HepG2 (cell line): ENCODE data around the gene UCKL1. TPM values are rescaled to one million over a fixed set of nuclear protein-coding genes. Genes with fewer than 3 reads are reported as not detected.

Experiments
- AKAP8 ChIP-seq: sonication (generic); formaldehyde crosslinking; IDR thresholded peaks from 2 replicates; pipeline ENCODE4 v1.5.1; 2020; ENCODE audit warnings: mild to moderate bottlenecking, missing genetic modification reagents
- CBX1 ChIP-seq: IDR thresholded peaks from one replicate; pipeline ENCODE4 v1.6.1; 2016; ENCODE audit warnings: antibody characterized with exemption, low read depth
- DPF2 ChIP-seq: sonication (generic); formaldehyde crosslinking; IDR thresholded peaks from 2 replicates; pipeline ENCODE4 v1.4.0; 2020; ENCODE audit warnings: mild to moderate bottlenecking, low read depth, missing genetic modification reagents, borderline replicate concordance
- FOXC1 ChIP-seq: sonication (generic); formaldehyde crosslinking; IDR thresholded peaks from 2 replicates; pipeline ENCODE4 v1.8.0; 2022; ENCODE audit warnings: mild to moderate bottlenecking, missing genetic modification reagents, borderline replicate concordance
- FOXK2 ChIP-seq: fragments of 450-650 bp; IDR thresholded peaks from 2 replicates; pipeline ENCODE4 v1.6.1; 2016
- FOXM1 ChIP-seq: sonication (generic); formaldehyde crosslinking; IDR thresholded peaks from 2 replicates; pipeline ENCODE4 v1.5.0; 2020; ENCODE audit warnings: missing genetic modification reagents
- GATAD2A ChIP-seq: IDR thresholded peaks from 2 replicates; pipeline ENCODE4 v1.6.1; 2016
- HES4 ChIP-seq: sonication (generic); formaldehyde crosslinking; IDR thresholded peaks from 2 replicates; pipeline ENCODE4 v1.9.0; 2021; ENCODE audit warnings: mild to moderate bottlenecking, missing genetic modification reagents, borderline replicate concordance
- HNRNPL ChIP-seq: fragments of 200-400 bp; formaldehyde crosslinking; IDR thresholded peaks from 2 replicates; pipeline ENCODE4 v1.6.1; 2017; ENCODE audit warnings: mild to moderate bottlenecking, low read depth, low read length
- NCOA1 ChIP-seq: sonication (generic); formaldehyde crosslinking; IDR thresholded peaks from 2 replicates; pipeline ENCODE4 v1.9.0; 2021; ENCODE audit warnings: missing genetic modification reagents
- NFKB2 ChIP-seq: sonication (generic); formaldehyde crosslinking; IDR thresholded peaks from 2 replicates; pipeline ENCODE4 v1.4.0; 2020; ENCODE audit warnings: missing genetic modification reagents, borderline replicate concordance
- NPAS2 ChIP-seq: sonication (generic); formaldehyde crosslinking; IDR thresholded peaks from 2 replicates; pipeline ENCODE4 v1.8.0; 2022; ENCODE audit warnings: mild to moderate bottlenecking, missing genetic modification reagents, borderline replicate concordance
- NR2F2 ChIP-seq: IDR thresholded peaks from 2 replicates; pipeline ENCODE4 v1.6.1; 2012; ENCODE audit warnings: low read depth, inconsistent platforms, borderline replicate concordance
- PAWR ChIP-seq: sonication (generic); formaldehyde crosslinking; IDR thresholded peaks from 2 replicates; pipeline ENCODE4 v1.4.0; 2020; ENCODE audit warnings: missing genetic modification reagents, mild to moderate bottlenecking, borderline replicate concordance
- RXRA ChIP-seq: sonication (generic); formaldehyde crosslinking; IDR thresholded peaks from 2 replicates; pipeline ENCODE4 v1.5.1; 2020; ENCODE audit warnings: missing genetic modification reagents
- SIN3A ChIP-seq: IDR thresholded peaks from 2 replicates; pipeline ENCODE4 v1.6.1; 2011; ENCODE audit warnings: low read depth, mild to moderate bottlenecking, control low read depth, low read length, borderline replicate concordance
- SMYD3 ChIP-seq: sonication (generic); formaldehyde crosslinking; IDR thresholded peaks from 2 replicates; pipeline ENCODE4 v1.8.1; 2023; ENCODE audit warnings: mild to moderate bottlenecking, missing genetic modification reagents
- TMF1 ChIP-seq: sonication (generic); formaldehyde crosslinking; IDR thresholded peaks from 2 replicates; pipeline ENCODE4 v1.8.1; 2022; ENCODE audit warnings: low read depth, missing genetic modification reagents
- ZKSCAN5 ChIP-seq: sonication (generic); formaldehyde crosslinking; IDR thresholded peaks from 2 replicates; pipeline ENCODE4 v1.5.1; 2020; ENCODE audit warnings: mild to moderate bottlenecking, missing genetic modification reagents
- ZNF317 ChIP-seq: sonication (generic); formaldehyde crosslinking; IDR thresholded peaks from 2 replicates; pipeline ENCODE4 v1.5.0; 2020; ENCODE audit warnings: mild to moderate bottlenecking, missing genetic modification reagents
- ZNF713 ChIP-seq: sonication (generic); formaldehyde crosslinking; IDR thresholded peaks from 2 replicates; pipeline ENCODE4 v1.4.0; 2020; ENCODE audit warnings: mild to moderate bottlenecking, missing genetic modification reagents
- ZNF75D ChIP-seq: sonication (generic); formaldehyde crosslinking; IDR thresholded peaks from 2 replicates; pipeline ENCODE4 v1.8.1; 2023; ENCODE audit warnings: missing genetic modification reagents, mild to moderate bottlenecking, borderline replicate concordance
- polyA plus RNA-seq, 8 experiments: library from polyadenylated mRNA; depleted of rRNA in 3 of 8; stranded (reverse) in 7 of 8; unstranded in 1 of 8; fragments of >200 nt; fragmentation: Illumina TruSeq in 4 of 8; extraction: Trizol in 4 of 8; gene quantifications; 2 replicates each; pipeline versions ENCODE4 v1.2.1 to v1.2.3, GENCODE V29; 2011 to 2016; ENCODE audit warnings: low read depth in 4 of 8, missing spikeins in 1 of 8, mixed read lengths in 1 of 8; ENCODE audit not compliant: insufficient read depth in 1 of 8
- total RNA-seq, 5 experiments: library from RNA; depleted of rRNA; stranded (reverse); fragments of >200 nt; fragmentation: Illumina TruSeq; extraction: Trizol; gene quantifications; 2 replicates each; pipeline ENCODE4 v1.2.3, GENCODE V29; 2016; ENCODE audit warnings: low read depth in 1 of 5
- TF ChIP-seq, protein P1 (sequence below): sonication (generic); formaldehyde crosslinking; IDR thresholded peaks from 2 replicates; pipeline ENCODE4 v1.8.1; 2022; ENCODE audit warnings: mild to moderate bottlenecking, missing genetic modification reagents
- TF ChIP-seq, protein P2 (sequence below): sonication (generic); formaldehyde crosslinking; IDR thresholded peaks from 2 replicates; pipeline ENCODE4 v1.9.0; 2022; ENCODE audit warnings: missing genetic modification reagents, mild to moderate bottlenecking, borderline replicate concordance
- TF ChIP-seq, protein P3 (sequence below): IDR thresholded peaks from 2 replicates; pipeline ENCODE4 v1.6.1; 2016; ENCODE audit warnings: mild to moderate bottlenecking, missing biosample characterization, missing genetic modification reagents
- TF ChIP-seq, protein P4 (sequence below): sonication (generic); formaldehyde crosslinking; IDR thresholded peaks from 2 replicates; pipeline ENCODE4 v1.5.0; 2020; ENCODE audit warnings: mild to moderate bottlenecking, missing genetic modification reagents

The UCKL1 gene
- total and polyA plus RNA-seq, 2 of the 13 experiments (the other 11 are each of a cell fraction or from before 2014, with no cell fraction given): 50.2 to 126 TPM

DNA sequence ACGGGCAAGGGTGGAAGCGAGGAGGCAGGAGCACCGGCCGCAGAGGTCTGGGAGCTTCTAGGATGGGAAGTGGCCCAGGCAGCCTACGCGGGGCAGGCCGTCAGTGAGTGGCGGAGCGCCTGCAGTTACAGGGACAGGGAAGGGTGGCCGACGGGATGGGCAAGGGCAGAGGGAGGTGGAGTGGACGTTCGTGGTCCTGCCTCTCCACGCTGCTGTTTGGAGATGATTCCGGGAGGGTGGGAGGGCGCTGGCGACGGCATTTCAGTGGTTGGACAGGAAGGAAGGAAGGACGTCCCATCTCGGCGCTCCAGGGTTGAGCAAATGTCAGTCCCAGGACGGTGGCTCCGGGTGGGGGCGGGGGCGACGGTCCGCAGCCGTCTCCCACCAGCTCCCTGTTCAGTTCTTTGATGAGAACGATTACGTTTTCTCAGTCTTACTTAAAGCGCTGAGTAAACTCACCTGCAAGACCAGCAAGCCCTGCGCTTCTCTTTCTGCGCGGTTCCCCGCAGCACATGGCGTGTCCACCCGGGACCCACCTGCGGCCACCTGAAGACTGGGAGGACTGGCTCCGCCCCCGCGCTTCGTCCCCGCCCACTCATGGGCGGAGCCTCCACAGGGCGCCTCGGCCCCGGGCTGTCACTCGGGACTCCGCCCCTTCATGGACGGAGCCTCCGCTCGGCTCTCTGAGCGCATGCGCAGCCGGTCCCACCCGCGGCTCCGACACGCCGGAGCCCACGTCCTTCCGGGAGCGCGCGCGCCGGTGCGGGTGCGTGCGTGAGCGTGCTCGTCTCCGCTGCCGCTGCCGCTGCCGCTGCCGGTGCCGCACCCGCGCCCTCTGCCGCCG, 61.6 kb downstream of the UCKL1 start, which contains the start of gene DNAJC5 (continued):
- peak; percentile 69 for TF ChIP-seq HES4 (CRISPR knock-in tag)
- TF ChIP-seq, protein P1, sequence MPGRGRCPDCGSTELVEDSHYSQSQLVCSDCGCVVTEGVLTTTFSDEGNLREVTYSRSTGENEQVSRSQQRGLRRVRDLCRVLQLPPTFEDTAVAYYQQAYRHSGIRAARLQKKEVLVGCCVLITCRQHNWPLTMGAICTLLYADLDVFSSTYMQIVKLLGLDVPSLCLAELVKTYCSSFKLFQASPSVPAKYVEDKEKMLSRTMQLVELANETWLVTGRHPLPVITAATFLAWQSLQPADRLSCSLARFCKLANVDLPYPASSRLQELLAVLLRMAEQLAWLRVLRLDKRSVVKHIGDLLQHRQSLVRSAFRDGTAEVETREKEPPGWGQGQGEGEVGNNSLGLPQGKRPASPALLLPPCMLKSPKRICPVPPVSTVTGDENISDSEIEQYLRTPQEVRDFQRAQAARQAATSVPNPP (CRISPR knock-in tag): peak; percentile 73; the same call in 1 of the 2 replicates
- TF ChIP-seq FOXK2: no peak
- TF ChIP-seq HNRNPL: no peak
- TF ChIP-seq SIN3A: peak; percentile 67; the same call in 1 of the 2 replicates
- no peak for TF ChIP-seq DPF2 (CRISPR knock-in tag)
- no peak for TF ChIP-seq NCOA1
- TF ChIP-seq ZNF713 (CRISPR knock-in tag): no peak
- peak; percentile 99 for TF ChIP-seq AKAP8 (CRISPR knock-in tag)
- peak; percentile 91; the same call in 1 of the 2 replicates for TF ChIP-seq TMF1 (CRISPR knock-in tag)
- TF ChIP-seq GATAD2A (CRISPR knock-in tag): peak; percentile 91
- TF ChIP-seq, protein P2, sequence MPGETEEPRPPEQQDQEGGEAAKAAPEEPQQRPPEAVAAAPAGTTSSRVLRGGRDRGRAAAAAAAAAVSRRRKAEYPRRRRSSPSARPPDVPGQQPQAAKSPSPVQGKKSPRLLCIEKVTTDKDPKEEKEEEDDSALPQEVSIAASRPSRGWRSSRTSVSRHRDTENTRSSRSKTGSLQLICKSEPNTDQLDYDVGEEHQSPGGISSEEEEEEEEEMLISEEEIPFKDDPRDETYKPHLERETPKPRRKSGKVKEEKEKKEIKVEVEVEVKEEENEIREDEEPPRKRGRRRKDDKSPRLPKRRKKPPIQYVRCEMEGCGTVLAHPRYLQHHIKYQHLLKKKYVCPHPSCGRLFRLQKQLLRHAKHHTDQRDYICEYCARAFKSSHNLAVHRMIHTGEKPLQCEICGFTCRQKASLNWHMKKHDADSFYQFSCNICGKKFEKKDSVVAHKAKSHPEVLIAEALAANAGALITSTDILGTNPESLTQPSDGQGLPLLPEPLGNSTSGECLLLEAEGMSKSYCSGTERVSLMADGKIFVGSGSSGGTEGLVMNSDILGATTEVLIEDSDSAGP: peak; percentile 82; the same call in 1 of the 2 replicates
- 0 out of 2 replicates have a peak, but pooled peaks have one; percentile 26 for TF ChIP-seq ZKSCAN5 (CRISPR knock-in tag)
- TF ChIP-seq FOXM1 (CRISPR knock-in tag): no peak
- TF ChIP-seq, protein P3, sequence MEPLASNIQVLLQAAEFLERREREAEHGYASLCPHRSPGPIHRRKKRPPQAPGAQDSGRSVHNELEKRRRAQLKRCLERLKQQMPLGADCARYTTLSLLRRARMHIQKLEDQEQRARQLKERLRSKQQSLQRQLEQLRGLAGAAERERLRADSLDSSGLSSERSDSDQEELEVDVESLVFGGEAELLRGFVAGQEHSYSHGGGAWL: peak; percentile 82
- no peak for TF ChIP-seq NPAS2
- no peak for TF ChIP-seq ZNF75D (CRISPR knock-in tag)
- TF ChIP-seq CBX1: peak; percentile 57
- peak; percentile 90; the same call in 1 of the 2 replicates for TF ChIP-seq NFKB2 (CRISPR knock-in tag)
- TF ChIP-seq NR2F2: no peak
- TF ChIP-seq FOXC1 (CRISPR knock-in tag): peak; percentile 70
- peak; percentile 73 for TF ChIP-seq RXRA (CRISPR knock-in tag)
- TF ChIP-seq, protein P4, sequence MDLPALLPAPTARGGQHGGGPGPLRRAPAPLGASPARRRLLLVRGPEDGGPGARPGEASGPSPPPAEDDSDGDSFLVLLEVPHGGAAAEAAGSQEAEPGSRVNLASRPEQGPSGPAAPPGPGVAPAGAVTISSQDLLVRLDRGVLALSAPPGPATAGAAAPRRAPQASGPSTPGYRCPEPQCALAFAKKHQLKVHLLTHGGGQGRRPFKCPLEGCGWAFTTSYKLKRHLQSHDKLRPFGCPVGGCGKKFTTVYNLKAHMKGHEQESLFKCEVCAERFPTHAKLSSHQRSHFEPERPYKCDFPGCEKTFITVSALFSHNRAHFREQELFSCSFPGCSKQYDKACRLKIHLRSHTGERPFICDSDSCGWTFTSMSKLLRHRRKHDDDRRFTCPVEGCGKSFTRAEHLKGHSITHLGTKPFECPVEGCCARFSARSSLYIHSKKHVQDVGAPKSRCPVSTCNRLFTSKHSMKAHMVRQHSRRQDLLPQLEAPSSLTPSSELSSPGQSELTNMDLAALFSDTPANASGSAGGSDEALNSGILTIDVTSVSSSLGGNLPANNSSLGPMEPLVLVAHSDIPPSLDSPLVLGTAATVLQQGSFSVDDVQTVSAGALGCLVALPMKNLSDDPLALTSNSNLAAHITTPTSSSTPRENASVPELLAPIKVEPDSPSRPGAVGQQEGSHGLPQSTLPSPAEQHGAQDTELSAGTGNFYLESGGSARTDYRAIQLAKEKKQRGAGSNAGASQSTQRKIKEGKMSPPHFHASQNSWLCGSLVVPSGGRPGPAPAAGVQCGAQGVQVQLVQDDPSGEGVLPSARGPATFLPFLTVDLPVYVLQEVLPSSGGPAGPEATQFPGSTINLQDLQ (CRISPR knock-in tag): peak; percentile 90; the same call in 1 of the 2 replicates
- no peak for TF ChIP-seq PAWR (CRISPR knock-in tag)
- no peak for TF ChIP-seq SMYD3 (CRISPR knock-in tag)
- TF ChIP-seq ZNF317 (CRISPR knock-in tag): no peak
